Naive thymus-derived CD8-positive, alpha-beta T cell (primary cell): Measurements from ENCODE around the gene ZNF451. TPM values are rescaled to one million over a fixed set of nuclear protein-coding genes. Genes with fewer than 3 reads are reported as not detected.

Experiments used
- ATAC-seq, 2 donors: fragments of 150-1000 bp; cut with Tn5 transposase in 1 of 2; sonication (Bioruptor Pico), chemical (Tn5 transposase) in 1 of 2; 1 replicate in 1 of 2; 2 replicates in 1 of 2; pipeline ENCODE4 v1.10.0; 2021; ENCODE audit warnings: mild to moderate bottlenecking in 2 of 2, moderate library complexity in 2 of 2
- POLR2A ChIA-PET: fragments of 350-600 bp; sonication (Branson Sonifier 250); formaldehyde crosslinking; loops from one replicate; lab custom pipeline; 2021; ENCODE audit warnings: antibody characterized with exemption; lab: Charles Lee
- DNase-seq, 10 donors: peaks; one replicate each; pipeline versions ENCODE4 v3.0.0 to v3.0.0-alpha.2; 2020 to 2022
- H3K27ac Mint-ChIP-seq, 10 donors: one replicate each; pipeline ENCODE4 v1.8.0; 2020 to 2022; ENCODE audit warnings: mild to moderate bottlenecking in 10 of 10, mixed read lengths in 10 of 10, moderate library complexity in 4 of 10, inconsistent platforms in 1 of 10
- H3K27me3 Mint-ChIP-seq, 5 donors: one replicate each; pipeline ENCODE4 v1.8.0; 2021 to 2022; ENCODE audit warnings: mixed read lengths in 5 of 5
- H3K36me3 Mint-ChIP-seq, 3 donors: one replicate each; pipeline ENCODE4 v1.8.0; 2020 to 2022; ENCODE audit warnings: mixed read lengths in 3 of 3, mild to moderate bottlenecking in 2 of 3, inconsistent platforms in 1 of 3
- H3K4me1 Mint-ChIP-seq, 4 donors: one replicate each; pipeline ENCODE4 v1.8.0; 2021 to 2022; ENCODE audit warnings: mixed read lengths in 4 of 4
- H3K4me3 Mint-ChIP-seq, 10 donors: one replicate each; pipeline ENCODE4 v1.8.0; 2020 to 2022; ENCODE audit warnings: mild to moderate bottlenecking in 10 of 10, mixed read lengths in 10 of 10, moderate library complexity in 6 of 10, inconsistent platforms in 1 of 10
- H3K9me3 Mint-ChIP-seq, 9 donors: one replicate each; pipeline ENCODE4 v1.8.0; 2020 to 2022; ENCODE audit warnings: mixed read lengths in 9 of 9, mild to moderate bottlenecking in 3 of 9, inconsistent platforms in 1 of 9, moderate library complexity in 1 of 9
- polyA plus RNA-seq, 3 donors: library from polyadenylated mRNA; unstranded; fragments of 300-500 nt; fragmentation: Illumina TruSeq; gene quantifications; one replicate each; pipeline ENCODE4 v1.2.3, GENCODE V29; 2021
- total RNA-seq, 8 experiments: library from RNA in 2 of 8; stranded (reverse) in 2 of 8; gene quantifications; one replicate each; pipeline ENCODE4 v1.2.3 and lab custom pipeline; 2021 to 2026

ZNF451 gene
- total and polyA plus RNA-seq, 5 experiments from 2014 or later: 17.0 to 111 (median 26.6) TPM

DNA sequence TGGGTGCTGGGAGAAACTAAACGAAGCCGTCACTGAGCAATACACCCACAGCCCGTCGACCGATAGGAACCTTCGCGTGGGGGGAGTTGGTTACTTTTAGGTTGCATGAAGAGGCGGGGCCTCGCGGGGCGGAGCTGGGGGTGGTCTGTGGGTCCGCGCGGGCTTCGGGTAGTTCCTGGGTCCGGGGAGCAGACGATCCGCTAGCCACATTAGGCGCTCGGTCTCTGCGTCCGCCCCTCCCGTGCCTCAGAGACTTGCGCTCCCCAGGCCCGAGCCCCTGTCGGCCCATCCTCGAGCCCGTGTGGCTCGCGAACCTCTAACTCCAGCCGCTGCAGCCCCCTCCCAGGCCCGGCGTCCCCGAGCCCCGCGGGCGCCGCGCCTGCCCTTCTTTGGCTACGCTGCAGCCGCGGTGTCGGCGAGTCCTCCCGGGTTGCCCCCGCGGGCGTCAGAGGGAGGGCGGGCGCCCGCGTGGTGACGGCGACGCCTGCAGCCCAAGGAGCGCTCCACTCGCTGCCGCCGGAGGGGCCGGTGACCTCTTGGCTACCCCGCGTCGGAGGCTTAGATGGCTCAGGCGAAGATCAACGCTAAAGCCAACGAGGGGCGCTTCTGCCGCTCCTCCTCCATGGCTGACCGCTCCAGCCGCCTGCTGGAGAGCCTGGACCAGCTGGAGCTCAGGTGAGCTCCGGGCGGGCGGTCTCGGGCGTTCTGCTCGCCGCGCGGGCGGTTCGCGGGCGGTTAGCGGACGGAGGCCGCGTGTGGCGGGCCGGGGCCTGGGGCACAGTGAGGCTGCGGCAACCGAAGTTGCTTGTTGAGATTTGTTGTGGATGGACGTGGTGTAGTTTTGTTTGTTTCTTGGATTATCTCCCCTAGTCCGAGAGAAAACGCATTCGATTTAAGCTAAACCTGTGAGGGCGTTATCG is 82.4 kb downstream of the ZNF451 start, which contains the start of gene BAG2:
TSS of gene BAG2 (plus strand) at position 191 of the 920 bp plus-strand sequence. CDS start at position 563, 372 bp downstream.
- Mint-ChIP-seq H3K27me3 (no peaks in the 10 kb centered on the region), H3K4me1 (peaks cover 14 to 53% (median 34%) of the 10 kb centered on the region in 4 donors), H3K9me3 (no peaks in the 10 kb centered on the region), H3K27ac (peak within 1 kb of the TSS; percentile 73 to 97 (median 96)), H3K36me3 (peaks cover 0 to 4% (median 3%) of the 10 kb centered on the region in 3 donors), H3K4me3 (peak within 1 kb of the TSS; percentile 74 to 94 (median 90))
- ATAC-seq (peak; percentile 86), DNase-seq (peak; percentile 74 to 93 (median 87))
- POLR2A ChIA-PET: interaction anchor here (0.6 to 1.7 kb wide), 5 partner anchors 22 to 789 kb away, joined by 3 to 7 read pairs (median 3); partner anchors contain the start of genes PRIM2 and RAB23

DNA sequence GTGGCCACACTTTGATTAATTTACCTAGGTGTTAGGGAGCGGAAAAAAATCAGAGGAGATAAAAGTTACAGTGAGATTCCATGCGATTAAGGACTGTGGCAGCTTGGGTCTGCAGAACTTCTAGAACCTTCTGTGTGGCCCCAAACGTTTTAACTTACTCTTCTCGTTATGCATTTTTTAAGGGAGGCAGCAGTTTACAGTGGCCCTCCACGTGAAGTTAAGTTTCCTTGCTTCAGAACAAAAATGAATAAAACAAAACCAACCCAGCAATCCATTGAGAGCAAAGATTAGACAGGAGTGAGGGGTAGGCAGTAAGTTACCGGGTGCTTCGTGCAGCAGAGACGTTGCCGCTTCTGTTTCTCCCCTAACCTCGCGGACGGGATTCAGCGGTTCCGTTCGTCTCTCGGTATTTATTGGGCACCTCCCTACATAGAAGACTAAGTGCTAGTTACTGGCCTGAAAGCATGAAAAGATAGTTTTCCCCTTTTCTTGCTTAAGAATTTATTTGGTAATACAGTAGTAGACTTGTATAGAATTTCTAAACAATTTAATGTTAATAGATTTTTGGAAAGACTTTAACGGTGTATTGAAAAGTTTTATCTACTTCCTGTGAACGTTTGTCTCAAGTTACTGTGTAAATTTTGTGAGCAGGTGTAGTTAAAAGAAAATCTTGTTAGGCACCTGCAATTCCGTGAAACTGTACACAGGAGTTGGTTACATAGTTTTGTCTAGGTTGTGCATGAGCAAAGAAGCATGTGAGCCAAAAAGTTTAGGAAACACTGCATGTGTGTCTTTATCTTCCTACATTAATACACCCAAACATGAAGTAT is 83.3 kb downstream of the ZNF451 start:
- Mint-ChIP-seq H3K36me3 (peaks cover 0 to 1% (median under 1%) of the 10 kb centered on the region in 3 donors), H3K4me3 (peak overlapping the region; percentile 74 to 94 (median 90)), H3K9me3 (no peaks in the 10 kb centered on the region), H3K27ac (peak overlapping the region; percentile 73 to 97 (median 95)), H3K4me1 (peaks cover 14 to 59% (median 36%) of the 10 kb centered on the region in 4 donors), H3K27me3 (no peaks in the 10 kb centered on the region)
- POLR2A ChIA-PET: interaction anchor here (0.8 to 1.7 kb wide), 3 partner anchors 48 to 788 kb away, joined by 3 to 7 read pairs (median 3); partner anchors contain the start of genes PRIM2 and RAB23
- ATAC-seq (peak; percentile 10 to 21), DNase-seq (peak in 6 of 10 donors; percentile 12 to 47 (median 24))

DNA sequence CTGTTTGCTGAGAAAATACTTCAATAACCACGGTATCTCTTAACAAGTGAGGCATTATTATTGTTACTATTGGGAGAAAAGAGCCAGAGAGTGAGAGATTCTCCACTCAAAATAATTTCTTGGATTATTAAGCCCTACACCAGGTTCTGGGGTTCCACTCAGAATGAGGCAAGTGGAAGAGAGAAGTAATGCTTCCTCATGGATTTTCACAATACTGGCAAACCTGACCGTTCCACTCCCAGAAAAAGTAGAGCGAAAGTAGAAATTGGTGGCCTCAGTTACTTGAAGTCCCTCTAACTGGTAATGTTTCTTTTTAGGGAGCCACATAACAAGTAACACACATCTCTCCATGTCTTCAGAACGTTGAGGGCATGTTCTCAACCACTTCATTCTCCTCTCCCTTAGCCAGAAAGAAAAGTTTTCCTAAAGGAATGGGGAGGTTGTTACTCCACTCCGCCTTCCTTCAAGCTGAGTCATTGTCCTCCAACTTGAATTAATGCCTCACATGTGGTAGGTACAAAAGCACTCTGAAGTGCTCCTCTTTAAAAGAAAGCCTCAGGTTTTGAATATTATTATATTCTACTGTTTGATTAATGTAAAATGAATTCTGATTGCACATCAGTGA is 84.0 kb downstream of the ZNF451 start:
- peaks cover 14 to 63% (median 39%) of the 10 kb centered on the region in 4 donors for H3K4me1 Mint-ChIP-seq
- POLR2A ChIA-PET: no interaction called here

DNA sequence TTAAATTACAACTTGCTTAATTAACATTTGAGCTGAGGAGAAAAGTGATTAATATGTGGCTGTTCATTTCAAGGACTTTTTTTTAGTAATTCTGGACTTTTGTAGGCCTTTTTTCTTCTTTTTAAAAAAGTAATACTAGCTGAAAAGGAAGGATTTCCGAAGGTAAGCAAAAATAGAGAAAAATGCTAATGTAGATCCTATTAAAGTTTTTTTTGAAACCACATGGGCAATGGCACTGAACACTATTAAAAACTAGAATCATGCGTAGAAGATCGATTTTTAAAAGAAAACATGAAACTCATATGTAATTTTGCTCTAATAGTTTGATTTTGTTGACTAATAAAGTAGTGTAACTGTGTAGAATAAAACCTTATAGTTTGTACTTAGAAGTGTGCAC is 84.5 kb downstream of the ZNF451 start:
- H3K9me3 Mint-ChIP-seq: no peaks in the 10 kb centered on the region
- no peak for DNase-seq
- no peaks in the 10 kb centered on the region for H3K27me3 Mint-ChIP-seq
- H3K4me3 Mint-ChIP-seq: peak overlapping the region in 1 of 10 donors; percentile 85
- H3K4me1 Mint-ChIP-seq: peaks cover 14 to 66% (median 40%) of the 10 kb centered on the region in 4 donors
- POLR2A ChIA-PET: no interaction called here
- H3K36me3 Mint-ChIP-seq: no peaks in the 10 kb centered on the region
- no peak for ATAC-seq
- peak overlapping the region in 1 of 10 donors; percentile 97 for H3K27ac Mint-ChIP-seq

More for the DNA sequence above, 84.0 kb downstream of the ZNF451 start:
- Mint-ChIP-seq H3K27me3 (no peaks in the 10 kb centered on the region), H3K36me3 (no peaks in the 10 kb centered on the region), H3K4me3 (peak overlapping the region; percentile 74 to 94 (median 90)), H3K9me3 (no peaks in the 10 kb centered on the region), H3K27ac (peak overlapping the region; percentile 13 to 97 (median 95))
- DNase-seq (no peak), ATAC-seq (no peak)

DNA sequence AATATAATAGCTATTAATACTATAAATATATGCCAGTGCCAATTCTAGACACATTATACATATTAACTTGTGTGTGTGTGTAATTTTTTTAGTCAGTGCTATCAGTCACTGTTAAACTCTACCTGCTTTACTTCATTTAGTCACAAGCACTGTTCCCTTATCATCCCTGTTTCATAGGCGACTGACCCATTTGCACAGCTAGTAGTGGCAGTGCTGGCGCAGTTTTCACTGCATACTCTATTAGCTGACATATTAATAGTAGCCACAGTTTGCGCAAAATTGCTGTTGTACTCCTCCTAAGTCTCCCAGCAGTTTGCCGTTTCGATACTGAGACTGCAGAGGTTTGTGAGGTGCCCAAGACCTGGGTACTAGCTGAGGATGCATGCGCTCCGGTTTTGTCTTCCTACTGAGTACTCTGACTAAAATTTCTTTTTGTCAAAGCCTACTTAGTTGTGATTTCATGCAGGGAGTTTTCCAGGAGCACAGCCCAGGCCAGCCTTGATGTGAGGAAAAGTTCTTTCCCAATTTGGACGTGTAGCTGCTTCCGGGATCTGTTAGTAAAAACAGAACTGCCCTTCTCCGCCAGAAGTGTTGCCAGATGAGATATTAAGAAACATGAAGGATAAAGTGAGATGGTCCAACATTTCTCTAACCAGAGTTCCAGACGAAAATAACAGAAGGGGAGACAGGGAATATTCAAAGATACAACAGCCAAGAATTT is 87.7 kb downstream of the ZNF451 start:
- DNase-seq: no peak
- no peak for ATAC-seq
- H3K4me1 Mint-ChIP-seq: peaks cover 8 to 56% (median 32%) of the 10 kb centered on the region in 4 donors
- peaks cover 0 to 19% (median 2%) of the 10 kb centered on the region in 3 donors for H3K36me3 Mint-ChIP-seq
- H3K27me3 Mint-ChIP-seq: no peaks in the 10 kb centered on the region
- no peak overlapping the region for H3K4me3 Mint-ChIP-seq
- H3K9me3 Mint-ChIP-seq: no peaks in the 10 kb centered on the region
- POLR2A ChIA-PET: no interaction called here
- peak overlapping the region in 5 of 10 donors; percentile 7 to 74 (median 17) for H3K27ac Mint-ChIP-seq

DNA sequence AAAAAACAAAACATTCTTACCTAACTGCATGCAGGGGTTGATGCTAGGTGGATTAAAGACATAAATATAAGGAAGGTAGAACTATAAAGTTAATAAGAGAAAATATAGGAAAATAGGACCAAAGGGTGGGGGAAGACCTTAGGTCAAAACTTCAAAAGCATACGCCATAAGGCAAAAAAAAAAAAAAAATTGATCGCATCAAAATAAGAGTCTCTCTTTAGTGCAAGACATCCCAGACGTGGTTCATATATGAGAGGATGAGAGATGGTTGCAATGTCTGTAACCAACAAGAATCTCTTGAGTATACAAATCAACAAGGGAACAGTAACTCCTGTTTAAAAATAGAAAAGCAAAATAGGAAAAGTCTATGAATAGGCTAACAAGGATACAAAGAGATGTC is 90.6 kb downstream of the ZNF451 start:
- Mint-ChIP-seq H3K27ac (peak overlapping the region in 4 of 10 donors; percentile 1 to 65 (median 36)), H3K4me1 (peaks cover 2 to 28% (median 11%) of the 10 kb centered on the region in 4 donors), H3K4me3 (no peak overlapping the region), H3K36me3 (peaks cover 0 to 40% (median 8%) of the 10 kb centered on the region in 3 donors), H3K27me3 (no peaks in the 10 kb centered on the region), H3K9me3 (no peaks in the 10 kb centered on the region)
- DNase-seq (no peak), ATAC-seq (no peak)
- POLR2A ChIA-PET: no interaction called here

DNA sequence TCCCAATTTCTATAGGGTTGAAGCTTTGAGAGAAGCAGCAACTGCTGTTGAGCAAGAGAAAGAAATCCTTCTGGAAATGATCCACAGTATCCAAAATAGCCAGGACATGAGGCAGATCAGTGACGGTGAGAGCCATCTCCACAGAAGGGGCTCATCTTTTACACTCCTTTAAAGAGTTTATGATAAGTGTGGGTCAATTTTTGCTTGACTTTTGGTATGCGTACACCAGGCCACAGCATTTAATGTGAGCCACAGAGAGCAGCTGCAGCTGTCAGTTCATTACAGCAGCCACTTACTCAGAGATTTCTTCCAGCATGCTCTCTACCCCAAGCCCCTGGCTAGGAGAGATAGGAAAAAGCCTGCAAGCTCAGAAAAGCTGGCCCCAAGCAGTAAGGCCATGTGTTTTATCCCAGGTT is 92.0 kb downstream of the ZNF451 start:
- H3K36me3 Mint-ChIP-seq: peaks cover 0 to 46% (median 14%) of the 10 kb centered on the region in 3 donors
- ATAC-seq (no peak), DNase-seq (no peak)
- POLR2A ChIA-PET: no interaction called here
- H3K27ac Mint-ChIP-seq: peak overlapping the region in 2 of 10 donors; percentile 22 to 26
- H3K4me1 Mint-ChIP-seq: peaks cover 0 to 20% (median 7%) of the 10 kb centered on the region in 4 donors
- H3K9me3 Mint-ChIP-seq: no peaks in the 10 kb centered on the region
- H3K27me3 Mint-ChIP-seq: no peaks in the 10 kb centered on the region
- no peak overlapping the region for H3K4me3 Mint-ChIP-seq

DNA sequence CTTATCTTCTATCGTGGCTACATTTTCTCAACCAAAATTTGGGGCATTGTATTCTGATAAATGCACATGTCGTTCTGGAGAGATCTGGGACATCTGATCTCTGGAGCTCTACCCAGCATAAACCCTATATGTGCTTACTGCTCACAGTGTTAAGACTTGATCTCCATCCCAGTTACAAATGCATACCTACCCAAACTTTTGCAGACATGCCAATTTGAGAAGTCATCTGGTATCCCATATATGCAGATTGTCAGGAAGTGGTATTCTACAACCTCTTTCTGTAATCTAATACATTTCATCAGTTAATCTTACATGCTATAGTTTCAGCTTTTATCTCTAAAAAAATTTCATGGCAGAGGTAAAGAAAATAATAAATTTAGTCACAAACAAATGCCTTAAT is 93.3 kb downstream of the ZNF451 start:
- Mint-ChIP-seq H3K36me3 (peaks cover 0 to 46% (median 14%) of the 10 kb centered on the region in 3 donors), H3K27me3 (no peaks in the 10 kb centered on the region), H3K4me3 (no peak overlapping the region), H3K4me1 (peaks cover 0 to 13% (median 5%) of the 10 kb centered on the region in 4 donors), H3K27ac (no peak overlapping the region), H3K9me3 (no peaks in the 10 kb centered on the region)
- ATAC-seq (no peak), DNase-seq (no peak)
- POLR2A ChIA-PET: no interaction called here

DNA sequence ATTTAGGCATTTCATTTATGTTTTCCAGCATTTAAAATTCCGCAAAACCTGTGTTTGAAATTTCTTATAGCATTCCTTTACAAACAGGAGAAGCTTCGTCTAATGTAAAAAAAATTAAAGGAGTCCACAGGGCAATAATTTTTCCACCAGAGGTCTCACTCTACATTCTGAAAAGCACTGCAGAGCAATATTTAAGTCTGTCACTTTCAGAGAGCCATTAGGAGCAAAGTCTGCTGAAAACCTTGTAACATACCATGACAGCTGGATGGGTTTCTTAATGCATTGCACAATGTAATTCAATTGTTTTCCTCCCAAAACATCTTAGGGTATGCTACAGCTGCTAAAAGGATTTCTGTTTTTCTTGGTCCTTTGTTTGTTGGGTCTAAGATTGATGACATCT is 100.2 kb downstream of the ZNF451 start:
- ATAC-seq (no peak), DNase-seq (no peak)
- Mint-ChIP-seq H3K4me1 (peaks cover 0 to 2% (median 0%) of the 10 kb centered on the region in 4 donors), H3K27me3 (no peaks in the 10 kb centered on the region), H3K27ac (peak overlapping the region in 1 of 10 donors; percentile 14), H3K36me3 (peaks cover 0 to 10% (median 7%) of the 10 kb centered on the region in 3 donors), H3K9me3 (no peaks in the 10 kb centered on the region), H3K4me3 (no peak overlapping the region)
- POLR2A ChIA-PET: no interaction called here

DNA sequence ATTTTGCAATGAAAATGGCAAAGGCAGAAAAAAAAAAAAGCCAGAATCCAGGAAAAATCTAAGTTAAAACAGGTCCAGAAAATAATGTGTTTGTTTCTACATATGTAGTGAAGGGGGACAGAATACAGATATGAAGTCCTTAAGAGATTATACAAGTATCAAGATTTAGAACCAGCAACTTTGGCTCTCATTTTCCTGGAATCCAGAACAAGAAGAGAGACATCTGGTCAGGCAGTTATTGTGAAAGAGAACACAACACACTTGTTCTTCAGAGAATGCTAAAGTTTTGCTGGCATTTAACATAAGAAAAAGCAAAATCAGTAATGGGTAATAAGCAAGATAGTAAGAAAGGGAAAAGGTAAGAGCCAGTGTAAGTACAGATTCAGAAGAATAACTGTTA is 103.2 kb downstream of the ZNF451 start:
- ATAC-seq: no peak
- Mint-ChIP-seq H3K4me1 (no peaks in the 10 kb centered on the region), H3K27me3 (peaks cover 0 to 1% (median 0%) of the 10 kb centered on the region in 5 donors), H3K4me3 (no peak overlapping the region), H3K27ac (no peak overlapping the region), H3K36me3 (no peaks in the 10 kb centered on the region), H3K9me3 (no peaks in the 10 kb centered on the region)
- POLR2A ChIA-PET: no interaction called here
- no peak for DNase-seq

DNA sequence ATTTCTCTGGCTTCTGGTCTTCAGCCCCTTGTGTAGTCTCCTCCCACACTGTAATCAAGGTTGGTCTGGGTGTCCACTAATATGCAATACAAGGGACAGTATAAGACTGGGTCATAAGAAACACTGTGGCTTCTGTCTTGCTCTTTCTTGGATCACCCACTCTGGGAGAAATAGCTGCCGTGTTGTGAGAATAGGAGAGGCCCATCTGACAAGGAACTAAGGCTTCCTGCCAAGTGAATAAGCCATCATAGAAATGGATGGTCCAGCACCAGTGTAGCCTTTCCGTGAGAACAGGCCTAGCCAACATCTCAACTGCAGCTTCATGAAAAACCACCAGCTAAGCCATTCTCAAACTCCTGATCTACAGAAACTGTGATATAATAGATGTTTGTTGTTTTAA is 105.5 kb downstream of the ZNF451 start:
- ATAC-seq (no peak), DNase-seq (no peak)
- Mint-ChIP-seq H3K9me3 (no peaks in the 10 kb centered on the region), H3K4me3 (no peak overlapping the region), H3K36me3 (no peaks in the 10 kb centered on the region), H3K27ac (no peak overlapping the region), H3K4me1 (no peaks in the 10 kb centered on the region), H3K27me3 (peaks cover 0 to 1% (median 0%) of the 10 kb centered on the region in 5 donors)
- POLR2A ChIA-PET: interaction anchor here (0.6 kb wide), 1 partner anchor 46 kb away, joined by 4 read pairs; no protein-coding TSS in a partner anchor
